ENCODE results near the gene PPP1R1A.

The PPP1R1A gene

GRCh38 chr12:54603173-54603814, 14.8 kb upstream of the PPP1R1A start:
- no peaks in the 10 kb centered on the region for H3K9me3 ChIP-seq (ENCODE audit: severe bottlenecking)
- no peak overlapping the region for H3K4me3 ChIP-seq (ENCODE audit: low read depth, low read length)
- peaks cover 32% of the 10 kb centered on the region for H3K27me3 ChIP-seq (ENCODE audit: insufficient read depth, low read depth, severe bottlenecking)
- DNase-seq, result peak; percentile 60
- H3K36me3 ChIP-seq, result no peaks in the 10 kb centered on the region
- no peak overlapping the region for H3K27ac ChIP-seq
- TF ChIP-seq CTCF (IDR thresholded peaks at IDR 0.05; ENCODE audit: low read depth, low read length), result peak; percentile 75

GRCh38 chr12:54602661-54603060, 14.2 kb upstream of the PPP1R1A start:
- no peak overlapping the region for H3K4me3 ChIP-seq (ENCODE audit: low read depth, low read length)
- DNase-seq, result no peak
- H3K36me3 ChIP-seq, result no peaks in the 10 kb centered on the region
- peaks cover 29% of the 10 kb centered on the region for H3K27me3 ChIP-seq (ENCODE audit: insufficient read depth, low read depth, severe bottlenecking)
- no peaks in the 10 kb centered on the region for H3K9me3 ChIP-seq (ENCODE audit: severe bottlenecking)
- TF ChIP-seq CTCF (IDR thresholded peaks at IDR 0.05; ENCODE audit: low read depth, low read length), result no peak
- no peak overlapping the region for H3K27ac ChIP-seq

GRCh38 chr12:54601841-54602240, 13.4 kb upstream of the PPP1R1A start:
- Histone ChIP-seq H3K36me3 (no peaks in the 10 kb centered on the region), H3K4me3 (ENCODE audit: low read depth, low read length) (no peak overlapping the region), H3K27ac (no peak overlapping the region), H3K9me3 (ENCODE audit: severe bottlenecking) (no peaks in the 10 kb centered on the region), H3K27me3 (ENCODE audit: insufficient read depth, low read depth, severe bottlenecking) (peaks cover 22% of the 10 kb centered on the region)
- no peak for TF ChIP-seq CTCF (IDR thresholded peaks at IDR 0.05; ENCODE audit: low read depth, low read length)
- no peak for DNase-seq

GRCh38 chr12:54598970-54599369, 10.5 kb upstream of the PPP1R1A start:
- Histone ChIP-seq H3K36me3 (no peaks in the 10 kb centered on the region), H3K27me3 (ENCODE audit: insufficient read depth, low read depth, severe bottlenecking) (peaks cover 32% of the 10 kb centered on the region), H3K27ac (no peak overlapping the region), H3K4me3 (ENCODE audit: low read depth, low read length) (no peak overlapping the region), H3K9me3 (ENCODE audit: severe bottlenecking) (no peaks in the 10 kb centered on the region)
- DNase-seq, result no peak
- TF ChIP-seq CTCF (IDR thresholded peaks at IDR 0.05; ENCODE audit: low read depth, low read length), result no peak

- Histone ChIP-seq H3K36me3 (no peaks in the 10 kb centered on the region), H3K9me3 (ENCODE audit: severe bottlenecking) (no peaks in the 10 kb centered on the region), H3K4me3 (ENCODE audit: low read depth, low read length) (no peak overlapping the region), H3K27ac (no peak overlapping the region), H3K27me3 (ENCODE audit: insufficient read depth, low read depth, severe bottlenecking) (peaks cover 39% of the 10 kb centered on the region)
- peak; percentile 88 for TF ChIP-seq CTCF (IDR thresholded peaks at IDR 0.05; ENCODE audit: low read depth, low read length)
- peak; percentile 68 for DNase-seq
These were observed 8.1 kb upstream of the PPP1R1A start for GRCh38 chr12:54596526-54596946.

GRCh38 chr12:54595471-54595870, 7.0 kb upstream of the PPP1R1A start:
- Histone ChIP-seq H3K36me3 (no peaks in the 10 kb centered on the region), H3K9me3 (ENCODE audit: severe bottlenecking) (no peaks in the 10 kb centered on the region), H3K27ac (no peak overlapping the region), H3K27me3 (ENCODE audit: insufficient read depth, low read depth, severe bottlenecking) (peaks cover 40% of the 10 kb centered on the region), H3K4me3 (ENCODE audit: low read depth, low read length) (no peak overlapping the region)
- TF ChIP-seq CTCF (IDR thresholded peaks at IDR 0.05; ENCODE audit: low read depth, low read length), result no peak
- no peak for DNase-seq

All from WERI-Rb-1 (cell line).